ENCODE measurements around the gene CRTC2.

CRTC2 gene

DNA sequence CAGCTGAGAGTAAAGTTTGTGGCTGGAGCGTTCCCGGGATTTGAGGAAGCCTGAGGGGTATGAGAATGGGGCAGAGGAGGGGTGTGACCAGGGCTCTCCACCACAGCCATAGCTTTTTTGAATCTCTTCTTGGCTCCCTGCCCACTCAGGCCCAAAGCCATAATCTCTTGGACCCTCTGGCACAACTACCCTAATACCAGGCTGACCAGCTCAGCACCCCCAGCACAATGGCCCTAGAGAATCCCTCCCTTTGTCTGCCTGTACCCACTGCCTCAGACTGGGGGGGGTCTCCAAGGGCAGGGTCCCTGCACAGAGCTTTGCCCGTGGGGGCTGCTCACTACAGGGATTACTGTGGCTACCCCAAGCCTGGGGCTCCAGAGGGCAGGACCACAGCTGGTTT lies 19.4 kb downstream of the CRTC2 start:
- no peaks in the 10 kb centered on the region; the same call in 1 of the 2 replicates for H4K20me1 ChIP-seq (ENCODE audit: insufficient read depth, low read length)
- H3K36me3 ChIP-seq (replicated peaks; ENCODE audit: low read depth, low read length): peaks cover 82% of the 10 kb centered on the region
- no peak overlapping the region for H2AFZ ChIP-seq (ENCODE audit: low read depth, low read length)
- TF ChIP-seq CTCF (IDR thresholded peaks at IDR 0.05; ENCODE audit: low read depth, low read length) (no peak), EZH2phosphoT487 (IDR thresholded peaks at IDR 0.05; ENCODE audit: low read depth) (no peak)
- H3K4me3 ChIP-seq (ENCODE audit: low read length): no peak overlapping the region
- peaks cover 3% of the 10 kb centered on the region for H3K4me1 ChIP-seq (ENCODE audit: low read length)
- H3K9ac ChIP-seq (ENCODE audit: low read length): no peak overlapping the region
- H3K27ac ChIP-seq (ENCODE audit: low read length): no peak overlapping the region
- H3K4me2 ChIP-seq (ENCODE audit: low read length): no peak overlapping the region
- H3K79me2 ChIP-seq (ENCODE audit: low read length): peaks cover 15% of the 10 kb centered on the region
- H3K27me3 ChIP-seq (ENCODE audit: low read depth, low read length): no peaks in the 10 kb centered on the region
- H3K9me3 ChIP-seq (ENCODE audit: insufficient read depth, low read length): no peaks in the 10 kb centered on the region

DNA sequence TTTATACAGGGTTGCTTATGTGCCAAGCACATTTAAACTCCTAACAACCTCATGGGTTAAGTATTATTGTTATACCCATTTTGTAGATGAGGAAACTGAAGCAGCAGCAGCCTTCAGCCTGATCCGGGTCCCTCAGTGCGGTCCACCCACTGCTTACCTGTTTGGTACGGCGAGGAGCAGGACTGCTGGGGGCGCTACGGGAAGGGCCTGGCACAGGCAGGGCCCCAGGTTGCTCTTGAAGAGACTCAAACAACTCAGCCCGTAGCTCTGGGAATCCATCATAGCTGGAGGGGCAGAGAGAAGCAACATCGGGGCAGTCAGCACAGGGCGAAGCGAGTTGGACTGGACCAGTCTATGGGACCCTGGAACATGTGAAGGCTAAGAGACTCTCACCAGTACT lies 21.1 kb downstream of the CRTC2 start:
- H3K36me3 ChIP-seq (replicated peaks; ENCODE audit: low read depth, low read length): peaks cover 85% of the 10 kb centered on the region
- H3K4me2 ChIP-seq (ENCODE audit: low read length): no peak overlapping the region
- no peak overlapping the region for H3K4me3 ChIP-seq (ENCODE audit: low read length)

DNA sequence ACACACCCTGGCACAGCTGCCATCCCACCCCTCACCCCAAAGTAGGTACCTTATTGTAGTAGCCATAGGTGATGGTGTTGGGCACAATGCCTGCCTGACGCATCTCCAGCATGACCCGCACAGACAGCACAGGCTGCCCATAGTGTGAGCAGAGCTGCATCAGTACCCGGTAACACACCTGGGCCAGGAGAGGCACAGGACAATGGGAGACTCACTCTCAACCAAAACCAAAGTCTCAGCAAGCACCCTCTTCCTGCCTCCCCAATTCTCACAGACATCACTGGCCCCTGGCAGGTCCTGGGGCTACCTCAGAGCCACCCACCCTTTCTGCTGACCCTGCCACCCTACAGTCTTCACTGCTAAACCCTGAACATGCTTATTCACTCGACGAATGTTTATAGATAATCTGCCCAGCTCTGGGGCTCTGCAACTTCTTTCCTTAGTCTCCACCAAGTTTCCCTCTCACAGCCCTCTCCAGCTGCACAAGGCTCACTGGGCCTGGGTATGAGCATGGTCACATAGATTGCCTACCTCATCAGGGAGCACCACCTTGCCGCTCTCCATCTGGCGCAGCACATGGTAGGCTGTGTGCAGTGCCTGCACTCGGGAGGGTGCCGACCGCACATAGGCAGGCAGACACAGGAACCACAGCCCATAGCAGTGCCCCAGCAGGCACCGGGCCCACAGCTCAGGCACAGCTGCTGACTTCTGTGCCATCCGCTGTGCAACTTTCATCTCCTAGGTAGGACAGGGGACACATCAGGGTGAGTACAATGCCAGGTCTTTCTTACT lies 22.2 kb downstream of the CRTC2 start:
- Histone ChIP-seq H3K36me3 (replicated peaks; ENCODE audit: low read depth, low read length) (peaks cover 80% of the 10 kb centered on the region), H3K9ac (ENCODE audit: low read length) (no peak overlapping the region), H3K27ac (ENCODE audit: low read length) (no peak overlapping the region), H3K9me3 (ENCODE audit: insufficient read depth, low read length) (no peaks in the 10 kb centered on the region), H3K27me3 (ENCODE audit: low read depth, low read length) (no peaks in the 10 kb centered on the region), H3K79me2 (ENCODE audit: low read length) (no peaks in the 10 kb centered on the region), H3K4me2 (ENCODE audit: low read length) (no peak overlapping the region), H3K4me3 (ENCODE audit: low read length) (no peak overlapping the region), H2AFZ (ENCODE audit: low read depth, low read length) (no peak overlapping the region), H4K20me1 (ENCODE audit: insufficient read depth, low read length) (no peaks in the 10 kb centered on the region; the same call in none of the 2 replicates), H3K4me1 (ENCODE audit: low read length) (no peaks in the 10 kb centered on the region)
- TF ChIP-seq CTCF (IDR thresholded peaks at IDR 0.05; ENCODE audit: low read depth, low read length) (no peak), EZH2phosphoT487 (IDR thresholded peaks at IDR 0.05; ENCODE audit: low read depth) (no peak)

More for the DNA sequence above, 21.1 kb downstream of the CRTC2 start:
- H3K27me3 ChIP-seq (ENCODE audit: low read depth, low read length): no peaks in the 10 kb centered on the region
- H3K79me2 ChIP-seq (ENCODE audit: low read length): peaks cover under 1% of the 10 kb centered on the region; the same call in 1 of the 2 replicates
- no peaks in the 10 kb centered on the region; the same call in 1 of the 2 replicates for H4K20me1 ChIP-seq (ENCODE audit: insufficient read depth, low read length)
- H3K27ac ChIP-seq (ENCODE audit: low read length): no peak overlapping the region
- TF ChIP-seq CTCF (IDR thresholded peaks at IDR 0.05; ENCODE audit: low read depth, low read length) (no peak), EZH2phosphoT487 (IDR thresholded peaks at IDR 0.05; ENCODE audit: low read depth) (no peak)
- H3K4me1 ChIP-seq (ENCODE audit: low read length): no peaks in the 10 kb centered on the region
- no peaks in the 10 kb centered on the region for H3K9me3 ChIP-seq (ENCODE audit: insufficient read depth, low read length)
- H2AFZ ChIP-seq (ENCODE audit: low read depth, low read length): no peak overlapping the region
- H3K9ac ChIP-seq (ENCODE audit: low read length): no peak overlapping the region

GRCh38 chr1:153934746-153935145 lies 23.7 kb downstream of the CRTC2 start:
- no peak overlapping the region for H3K4me3 ChIP-seq (ENCODE audit: low read length)
- no peaks in the 10 kb centered on the region; the same call in none of the 2 replicates for H4K20me1 ChIP-seq (ENCODE audit: insufficient read depth, low read length)
- no peak overlapping the region for H3K27ac ChIP-seq (ENCODE audit: low read length)
- no peaks in the 10 kb centered on the region for H3K79me2 ChIP-seq (ENCODE audit: low read length)
- TF ChIP-seq EZH2phosphoT487 (IDR thresholded peaks at IDR 0.05; ENCODE audit: low read depth): no peak
- no peak for TF ChIP-seq CTCF (IDR thresholded peaks at IDR 0.05; ENCODE audit: low read depth, low read length)
- no peaks in the 10 kb centered on the region for H3K9me3 ChIP-seq (ENCODE audit: insufficient read depth, low read length)
- H3K4me1 ChIP-seq (ENCODE audit: low read length): no peaks in the 10 kb centered on the region
- H2AFZ ChIP-seq (ENCODE audit: low read depth, low read length): no peak overlapping the region
- no peak overlapping the region for H3K4me2 ChIP-seq (ENCODE audit: low read length)
- H3K36me3 ChIP-seq (replicated peaks; ENCODE audit: low read depth, low read length): peaks cover 79% of the 10 kb centered on the region
- H3K27me3 ChIP-seq (ENCODE audit: low read depth, low read length): no peaks in the 10 kb centered on the region
- H3K9ac ChIP-seq (ENCODE audit: low read length): no peak overlapping the region
